RWPE2 (cell line): Measurements from ENCODE around the gene ZSCAN25.

Experiments used
- ATAC-seq: fragments of 200-7000 bp; cut with Tn5 transposase; 3 replicates; pipeline ENCODE4 v1.9.1; 2021; ENCODE audit warnings: low read depth
- DNase-seq: peaks from one replicate; pipeline ENCODE4 v3.0.0-alpha.2; 2020; ENCODE audit warnings: low spot score
- H3K27ac ChIP-seq: fragments of 450-650 bp; 2 replicates; pipeline ENCODE4 v1.5.1; 2017; ENCODE audit warnings: mild to moderate bottlenecking; ENCODE audit not compliant: poor library complexity, severe bottlenecking
- H3K27me3 ChIP-seq: fragments of 250-450 bp; sonication (Bioruptor Pico); 2 replicates; pipeline ENCODE4 v1.5.1; 2021; ENCODE audit warnings: mild to moderate bottlenecking, moderate library complexity; ENCODE audit not compliant: insufficient read depth, poor library complexity, severe bottlenecking
- H3K36me3 ChIP-seq: fragments of 250-450 bp; sonication (Bioruptor Pico); 2 replicates; pipeline ENCODE4 v1.5.1; 2020; ENCODE audit warnings: low read depth, mild to moderate bottlenecking, moderate library complexity
- H3K4me1 ChIP-seq: fragments of 250-450 bp; sonication (Bioruptor Pico); 2 replicates; pipeline ENCODE4 v1.5.1; 2021; ENCODE audit warnings: mild to moderate bottlenecking, moderate library complexity; ENCODE audit not compliant: insufficient read depth, poor library complexity, severe bottlenecking
- H3K4me3 ChIP-seq: fragments of 250-450 bp; sonication (Bioruptor Pico); 2 replicates; pipeline ENCODE4 v1.5.1; 2021; ENCODE audit warnings: mild to moderate bottlenecking, moderate library complexity; ENCODE audit not compliant: severe bottlenecking
- H3K9me3 ChIP-seq: fragments of 250-450 bp; sonication (Bioruptor Pico); 2 replicates; pipeline ENCODE4 v1.5.1; 2021; ENCODE audit warnings: mild to moderate bottlenecking, moderate library complexity; ENCODE audit not compliant: severe bottlenecking
- CTCF ChIP-seq: fragments of 450-650 bp; IDR thresholded peaks from one replicate; pipeline ENCODE4 v1.5.1; 2017; ENCODE audit warnings: mild to moderate bottlenecking, moderate library complexity; ENCODE audit not compliant: poor library complexity, severe bottlenecking

Gene ZSCAN25

GRCh38 chr7:99617192-99617781 lies 541 bp downstream of the ZSCAN25 start:
- no peaks in the 10 kb centered on the region for H3K9me3 ChIP-seq
- DNase-seq (no peak), ATAC-seq (no peak; the same call in 2 of the 3 replicates)
- peaks cover 43% of the 10 kb centered on the region for H3K36me3 ChIP-seq
- H3K4me1 ChIP-seq = peaks cover 24% of the 10 kb centered on the region
- no peaks in the 10 kb centered on the region for H3K27me3 ChIP-seq
- peak overlapping the region; percentile 97 for H3K4me3 ChIP-seq
- no peak for TF ChIP-seq CTCF
- peak overlapping the region; percentile 88 for H3K27ac ChIP-seq

GRCh38 chr7:99618726-99619125 lies 2.0 kb downstream of the ZSCAN25 start:
- no peak overlapping the region for H3K4me3 ChIP-seq
- H3K9me3 ChIP-seq = no peaks in the 10 kb centered on the region
- no peak for TF ChIP-seq CTCF
- H3K4me1 ChIP-seq = peaks cover 36% of the 10 kb centered on the region
- peaks cover 55% of the 10 kb centered on the region for H3K36me3 ChIP-seq
- ATAC-seq (peak; percentile 73), DNase-seq (no peak)
- no peaks in the 10 kb centered on the region for H3K27me3 ChIP-seq
- H3K27ac ChIP-seq = peak overlapping the region; percentile 88

- Histone ChIP-seq H3K36me3 (peaks cover 64% of the 10 kb centered on the region), H3K4me3 (no peak overlapping the region), H3K27me3 (no peaks in the 10 kb centered on the region), H3K4me1 (peaks cover 36% of the 10 kb centered on the region), H3K9me3 (no peaks in the 10 kb centered on the region), H3K27ac (peak overlapping the region; percentile 88)
- no peak for TF ChIP-seq CTCF
- no peak for ATAC-seq
- DNase-seq = no peak
Measured at GRCh38 chr7:99619571-99620130, 2.9 kb downstream of the ZSCAN25 start.

- Histone ChIP-seq H3K9me3 (no peaks in the 10 kb centered on the region), H3K4me3 (no peak overlapping the region), H3K4me1 (peaks cover 36% of the 10 kb centered on the region), H3K27ac (peak overlapping the region; percentile 72), H3K27me3 (no peaks in the 10 kb centered on the region), H3K36me3 (peaks cover 80% of the 10 kb centered on the region)
- DNase-seq (no peak), ATAC-seq (no peak)
- TF ChIP-seq CTCF = no peak
Measured at GRCh38 chr7:99621271-99621670, 4.5 kb downstream of the ZSCAN25 start.

GRCh38 chr7:99622596-99622995 lies 5.8 kb downstream of the ZSCAN25 start:
- no peak overlapping the region for H3K4me3 ChIP-seq
- no peak for TF ChIP-seq CTCF
- H3K9me3 ChIP-seq = no peaks in the 10 kb centered on the region
- H3K27me3 ChIP-seq = no peaks in the 10 kb centered on the region
- peak overlapping the region; percentile 72 for H3K27ac ChIP-seq
- H3K36me3 ChIP-seq = peaks cover 94% of the 10 kb centered on the region
- peaks cover 33% of the 10 kb centered on the region for H3K4me1 ChIP-seq
- DNase-seq (no peak), ATAC-seq (no peak)
